GM23338 (cell line): ENCODE results near the gene FHIT. TPM values are rescaled to one million over a fixed set of nuclear protein-coding genes. Genes with fewer than 3 reads are reported as not detected.

Experiments
- ATAC-seq: fragments of 200-7000 bp; cut with Tn5 transposase; 3 replicates; pipeline ENCODE4 v1.9.1; 2020
- DNase-seq: peaks from one replicate; pipeline ENCODE4 v3.0.0-alpha.2; 2015; ENCODE audit warnings: low spot score
- H2AFZ ChIP-seq: fragments of 200-600 bp; sonication (generic); 2 replicates; pipeline ENCODE4 v1.8.0; 2016; ENCODE audit warnings: antibody characterized with exemption, mild to moderate bottlenecking, moderate library complexity
- H3F3A ChIP-seq: fragments of 200-600 bp; sonication (generic); replicated peaks from 2 replicates; pipeline ENCODE4 v1.8.0; 2017; ENCODE audit warnings: antibody characterized with exemption, mixed run types, low read depth
- H3K27ac ChIP-seq: fragments of 200-600 bp; sonication (generic); 2 replicates; pipeline ENCODE4 v1.6.1; 2016; ENCODE audit warnings: low read depth
- H3K27me3 ChIP-seq: fragments of 200-600 bp; sonication (generic); 2 replicates; pipeline ENCODE4 v1.8.0; 2016; ENCODE audit warnings: mild to moderate bottlenecking, mixed run types, moderate library complexity; ENCODE audit not compliant: insufficient read depth
- H3K36me3 ChIP-seq: fragments of 200-600 bp; sonication (generic); 2 replicates; pipeline ENCODE4 v1.8.0; 2016; ENCODE audit warnings: mild to moderate bottlenecking; ENCODE audit not compliant: insufficient read depth
- H3K4me1 ChIP-seq: fragments of 200-600 bp; sonication (generic); 2 replicates; pipeline ENCODE4 v1.8.0; 2016; ENCODE audit warnings: mild to moderate bottlenecking, moderate library complexity; ENCODE audit not compliant: insufficient read depth
- H3K4me2 ChIP-seq: fragments of 200-600 bp; sonication (generic); 2 replicates; pipeline ENCODE4 v1.7.1; 2017; ENCODE audit warnings: mixed run types
- H3K4me3 ChIP-seq: fragments of 200-600 bp; sonication (generic); 2 replicates; pipeline ENCODE4 v1.6.1; 2016; ENCODE audit warnings: mixed run types
- H3K79me2 ChIP-seq: fragments of 200-600 bp; sonication (generic); replicated peaks from 2 replicates; pipeline ENCODE4 v1.8.0; 2017; ENCODE audit warnings: mild to moderate bottlenecking; ENCODE audit not compliant: insufficient read depth
- H3K9me2 ChIP-seq: fragments of 200-600 bp; sonication (generic); 2 replicates; pipeline ENCODE4 v1.8.0; 2017; ENCODE audit not compliant: insufficient read depth
- H4K20me1 ChIP-seq: fragments of 200-600 bp; sonication (generic); replicated peaks from 2 replicates; pipeline ENCODE4 v1.8.0; 2017; ENCODE audit warnings: mild to moderate bottlenecking; ENCODE audit not compliant: insufficient read depth
- H3K27ac Mint-ChIP-seq: 2 replicates; pipeline ENCODE4 v1.8.0; 2020; ENCODE audit warnings: inconsistent platforms, mild to moderate bottlenecking, moderate library complexity, mixed read lengths
- H3K27me3 Mint-ChIP-seq: 3 replicates; pipeline ENCODE4 v1.8.0; 2022; ENCODE audit warnings: low read depth, mild to moderate bottlenecking, moderate library complexity, mixed read lengths, inconsistent platforms; ENCODE audit not compliant: insufficient read depth, poor library complexity
- H3K36me3 Mint-ChIP-seq: 3 replicates; pipeline ENCODE4 v1.8.0; 2021; ENCODE audit warnings: low read depth, mild to moderate bottlenecking, inconsistent platforms, moderate library complexity, mixed read lengths
- H3K4me1 Mint-ChIP-seq: 3 replicates; pipeline ENCODE4 v1.8.0; 2020; ENCODE audit warnings: mild to moderate bottlenecking, inconsistent platforms, mixed read lengths
- H3K4me3 Mint-ChIP-seq: 3 replicates; pipeline ENCODE4 v1.8.0; 2021; ENCODE audit warnings: moderate library complexity, mild to moderate bottlenecking, inconsistent platforms, mixed read lengths
- H3K9me3 Mint-ChIP-seq: 3 replicates; pipeline ENCODE4 v1.8.0; 2020; ENCODE audit warnings: moderate library complexity, mild to moderate bottlenecking, inconsistent platforms, mixed read lengths
- CREB1 ChIP-seq: fragments of 250-450 bp; sonication (Bioruptor Pico); IDR thresholded peaks from 2 replicates; pipeline ENCODE4 v1.5.0; 2020; ENCODE audit warnings: low read depth, mild to moderate bottlenecking, moderate library complexity
- EZH2 ChIP-seq: fragments of 200-600 bp; sonication (generic); IDR thresholded peaks from one replicate; pipeline ENCODE4 v1.8.0; 2017; ENCODE audit warnings: antibody characterized with exemption, mild to moderate bottlenecking, low read depth; ENCODE audit not compliant: unreplicated experiment
- EZH2phosphoT487 ChIP-seq: fragments of 200-600 bp; sonication (generic); IDR thresholded peaks from one replicate; pipeline ENCODE4 v1.8.1; 2018; ENCODE audit warnings: antibody characterized with exemption; ENCODE audit not compliant: unreplicated experiment
- JUNB ChIP-seq: IDR thresholded peaks from one replicate; pipeline ENCODE4 v1.6.1; 2016; ENCODE audit warnings: antibody characterized with exemption; ENCODE audit not compliant: unreplicated experiment
- NANOG ChIP-seq: IDR thresholded peaks from 2 replicates; pipeline ENCODE4 v1.6.1; 2016; ENCODE audit warnings: antibody characterized with exemption, borderline replicate concordance
- POLR2AphosphoS5 ChIP-seq: IDR thresholded peaks from 2 replicates; pipeline ENCODE4 v1.6.1; 2016; ENCODE audit warnings: antibody characterized with exemption, low read depth
- STAT1 ChIP-seq: IDR thresholded peaks from one replicate; pipeline ENCODE4 v1.6.1; 2016; ENCODE audit warnings: antibody characterized with exemption; ENCODE audit not compliant: unreplicated experiment
- ZNF114 ChIP-seq: fragments of 250-450 bp; sonication (Bioruptor Pico); IDR thresholded peaks from 2 replicates; pipeline ENCODE4 v1.5.0; 2020; ENCODE audit warnings: mild to moderate bottlenecking, moderate library complexity
- ZNF331 ChIP-seq: fragments of 250-450 bp; sonication (Bioruptor Pico); IDR thresholded peaks from 2 replicates; pipeline ENCODE4 v1.5.0; 2020; ENCODE audit warnings: low read depth, mild to moderate bottlenecking, moderate library complexity
- polyA plus RNA-seq: library from polyadenylated mRNA; unstranded; fragments of >200 nt; fragmentation: Nextera tagmentation; extraction: Ambion mirVana; gene quantifications from 2 replicates; pipeline ENCODE4 v1.2.1, GENCODE V29; 2016
- total RNA-seq: library from RNA; depleted of rRNA; stranded (reverse); fragments of >200 nt; shearing (Covaris generic); gene quantifications from 2 replicates; pipeline ENCODE4 v1.2.3, GENCODE V29; 2014
- TF ChIP-seq, protein P1 (sequence below), 2 experiments: fragments of 200-600 bp in 1 of 2; sonication (generic) in 1 of 2; conservative IDR thresholded peaks; 2 replicates each; pipeline versions ENCODE4 v1.5.1 to v1.6.1; 2016 to 2017; ENCODE audit warnings: antibody characterized with exemption in 2 of 2, low read depth in 2 of 2, mild to moderate bottlenecking in 2 of 2, moderate library complexity in 1 of 2
- TF ChIP-seq, protein P2 (sequence below): IDR thresholded peaks from one replicate; pipeline ENCODE4 v1.6.1; 2018; ENCODE audit warnings: antibody characterized with exemption; ENCODE audit not compliant: unreplicated experiment
- TF ChIP-seq, protein P3 (sequence below): IDR thresholded peaks from 2 replicates; pipeline ENCODE4 v1.6.1; 2016; ENCODE audit warnings: antibody characterized with exemption

FHIT gene
- total and polyA plus RNA-seq, 2 experiments from 2014 or later, result 3.0 to 8.3 TPM

DNA sequence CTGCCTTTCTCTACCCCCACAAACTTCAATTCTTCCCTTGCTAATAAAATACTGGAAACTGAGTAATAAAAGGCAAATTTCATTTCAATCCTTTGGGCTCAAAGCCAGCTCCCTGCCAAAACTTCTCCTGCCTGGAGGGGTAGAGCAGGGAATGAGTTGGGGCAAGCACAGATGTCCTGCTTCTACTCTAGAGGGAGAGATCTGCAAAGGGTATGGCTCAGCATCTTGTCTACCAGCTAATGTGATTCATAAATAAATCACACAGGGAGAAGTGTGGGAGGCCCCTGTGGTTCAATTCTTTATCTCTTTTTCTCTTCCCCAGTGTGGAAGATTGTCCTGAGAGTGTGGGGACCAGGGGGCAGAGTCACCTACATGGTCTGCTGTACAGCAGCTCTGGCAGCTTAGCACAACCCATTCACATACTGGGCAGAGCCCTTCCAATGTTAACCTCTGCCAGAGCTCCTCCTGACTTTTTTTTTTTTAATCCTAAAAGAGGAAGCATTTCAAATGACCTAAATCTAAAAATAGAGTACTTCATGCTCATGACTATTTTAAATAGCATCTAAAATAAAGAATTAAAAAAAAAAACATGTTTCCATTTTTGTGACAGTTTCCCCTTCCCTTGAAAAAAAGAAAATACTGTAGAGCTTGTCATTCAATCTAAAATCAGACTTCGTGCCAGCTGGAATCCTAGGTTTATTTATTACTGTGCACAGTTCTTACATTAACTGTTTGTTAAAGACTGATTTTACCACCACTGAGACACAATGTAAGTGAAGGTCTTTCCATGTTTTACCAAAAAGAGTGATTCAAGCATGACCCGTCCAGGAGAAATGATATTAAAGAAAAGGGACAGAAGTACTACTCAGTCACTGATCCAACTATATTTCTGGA lies 1117.7 kb downstream of the FHIT start:
- no peak overlapping the region for H2AFZ ChIP-seq
- H4K20me1 ChIP-seq, result no peaks in the 10 kb centered on the region
- H3K27me3 Mint-ChIP-seq, result peaks cover 1% of the 10 kb centered on the region
- H3K79me2 ChIP-seq, result no peaks in the 10 kb centered on the region
- H3K4me1 Mint-ChIP-seq, result peaks cover 9% of the 10 kb centered on the region; the same call in 2 of the 3 replicates
- H3K36me3 Mint-ChIP-seq, result no peaks in the 10 kb centered on the region
- no peak overlapping the region for H3K4me2 ChIP-seq
- peaks cover 7% of the 10 kb centered on the region; the same call in 1 of the 2 replicates for H3K9me2 ChIP-seq
- no peaks in the 10 kb centered on the region for H3K27me3 ChIP-seq
- no peak overlapping the region for H3K4me3 Mint-ChIP-seq
- TF ChIP-seq JUNB, result no peak
- TF ChIP-seq, protein P1, sequence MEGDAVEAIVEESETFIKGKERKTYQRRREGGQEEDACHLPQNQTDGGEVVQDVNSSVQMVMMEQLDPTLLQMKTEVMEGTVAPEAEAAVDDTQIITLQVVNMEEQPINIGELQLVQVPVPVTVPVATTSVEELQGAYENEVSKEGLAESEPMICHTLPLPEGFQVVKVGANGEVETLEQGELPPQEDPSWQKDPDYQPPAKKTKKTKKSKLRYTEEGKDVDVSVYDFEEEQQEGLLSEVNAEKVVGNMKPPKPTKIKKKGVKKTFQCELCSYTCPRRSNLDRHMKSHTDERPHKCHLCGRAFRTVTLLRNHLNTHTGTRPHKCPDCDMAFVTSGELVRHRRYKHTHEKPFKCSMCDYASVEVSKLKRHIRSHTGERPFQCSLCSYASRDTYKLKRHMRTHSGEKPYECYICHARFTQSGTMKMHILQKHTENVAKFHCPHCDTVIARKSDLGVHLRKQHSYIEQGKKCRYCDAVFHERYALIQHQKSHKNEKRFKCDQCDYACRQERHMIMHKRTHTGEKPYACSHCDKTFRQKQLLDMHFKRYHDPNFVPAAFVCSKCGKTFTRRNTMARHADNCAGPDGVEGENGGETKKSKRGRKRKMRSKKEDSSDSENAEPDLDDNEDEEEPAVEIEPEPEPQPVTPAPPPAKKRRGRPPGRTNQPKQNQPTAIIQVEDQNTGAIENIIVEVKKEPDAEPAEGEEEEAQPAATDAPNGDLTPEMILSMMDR (conservative IDR thresholded peaks at IDR 0.05; ENCODE audit: low read depth in 2 of 2), result no peak
- no peak overlapping the region for H3K27ac Mint-ChIP-seq
- H3K4me1 ChIP-seq, result no peaks in the 10 kb centered on the region
- DNase-seq, result no peak
- no peak for ATAC-seq
- H3K27ac ChIP-seq, result no peak overlapping the region
- H3K36me3 ChIP-seq, result no peaks in the 10 kb centered on the region
- no peaks in the 10 kb centered on the region for H3K9me3 Mint-ChIP-seq
- no peak overlapping the region for H3K4me3 ChIP-seq
- no peaks in the 10 kb centered on the region for H3F3A ChIP-seq

DNA sequence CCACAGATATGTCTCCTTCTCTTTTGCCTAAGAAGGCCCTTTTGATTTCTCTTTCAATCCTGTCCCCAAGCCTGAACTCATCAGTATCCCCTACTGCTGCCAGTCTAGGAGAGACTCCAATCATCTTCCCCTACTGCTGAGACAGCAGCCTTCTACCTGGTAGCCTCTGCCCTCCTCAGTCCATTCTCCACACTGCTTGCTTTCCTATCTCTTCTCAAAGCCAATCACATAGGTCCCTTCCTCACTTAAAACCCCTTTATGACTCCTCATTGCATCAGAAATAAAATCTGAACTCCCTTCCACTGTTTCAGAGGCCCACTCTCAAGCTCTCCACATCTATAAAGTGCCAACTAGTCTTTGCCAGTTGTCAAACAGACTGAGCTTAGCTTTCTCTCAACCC lies 1119.6 kb downstream of the FHIT start:
- ATAC-seq, result no peak
- Histone ChIP-seq H3F3A (no peaks in the 10 kb centered on the region), H4K20me1 (no peaks in the 10 kb centered on the region), H3K4me1 (no peaks in the 10 kb centered on the region), H2AFZ (no peak overlapping the region), H3K36me3 (no peaks in the 10 kb centered on the region), H3K27me3 (no peaks in the 10 kb centered on the region), H3K4me3 (no peak overlapping the region), H3K27ac (no peak overlapping the region), H3K9me2 (no peaks in the 10 kb centered on the region), H3K79me2 (no peaks in the 10 kb centered on the region), H3K4me2 (no peak overlapping the region)
- H3K4me1 Mint-ChIP-seq, result peaks cover 9% of the 10 kb centered on the region; the same call in 2 of the 3 replicates
- DNase-seq, result no peak
- H3K36me3 Mint-ChIP-seq, result no peaks in the 10 kb centered on the region
- H3K4me3 Mint-ChIP-seq, result no peak overlapping the region
- no peaks in the 10 kb centered on the region for H3K27me3 Mint-ChIP-seq
- no peak overlapping the region for H3K27ac Mint-ChIP-seq
- H3K9me3 Mint-ChIP-seq, result no peaks in the 10 kb centered on the region
- TF ChIP-seq, protein P2, sequence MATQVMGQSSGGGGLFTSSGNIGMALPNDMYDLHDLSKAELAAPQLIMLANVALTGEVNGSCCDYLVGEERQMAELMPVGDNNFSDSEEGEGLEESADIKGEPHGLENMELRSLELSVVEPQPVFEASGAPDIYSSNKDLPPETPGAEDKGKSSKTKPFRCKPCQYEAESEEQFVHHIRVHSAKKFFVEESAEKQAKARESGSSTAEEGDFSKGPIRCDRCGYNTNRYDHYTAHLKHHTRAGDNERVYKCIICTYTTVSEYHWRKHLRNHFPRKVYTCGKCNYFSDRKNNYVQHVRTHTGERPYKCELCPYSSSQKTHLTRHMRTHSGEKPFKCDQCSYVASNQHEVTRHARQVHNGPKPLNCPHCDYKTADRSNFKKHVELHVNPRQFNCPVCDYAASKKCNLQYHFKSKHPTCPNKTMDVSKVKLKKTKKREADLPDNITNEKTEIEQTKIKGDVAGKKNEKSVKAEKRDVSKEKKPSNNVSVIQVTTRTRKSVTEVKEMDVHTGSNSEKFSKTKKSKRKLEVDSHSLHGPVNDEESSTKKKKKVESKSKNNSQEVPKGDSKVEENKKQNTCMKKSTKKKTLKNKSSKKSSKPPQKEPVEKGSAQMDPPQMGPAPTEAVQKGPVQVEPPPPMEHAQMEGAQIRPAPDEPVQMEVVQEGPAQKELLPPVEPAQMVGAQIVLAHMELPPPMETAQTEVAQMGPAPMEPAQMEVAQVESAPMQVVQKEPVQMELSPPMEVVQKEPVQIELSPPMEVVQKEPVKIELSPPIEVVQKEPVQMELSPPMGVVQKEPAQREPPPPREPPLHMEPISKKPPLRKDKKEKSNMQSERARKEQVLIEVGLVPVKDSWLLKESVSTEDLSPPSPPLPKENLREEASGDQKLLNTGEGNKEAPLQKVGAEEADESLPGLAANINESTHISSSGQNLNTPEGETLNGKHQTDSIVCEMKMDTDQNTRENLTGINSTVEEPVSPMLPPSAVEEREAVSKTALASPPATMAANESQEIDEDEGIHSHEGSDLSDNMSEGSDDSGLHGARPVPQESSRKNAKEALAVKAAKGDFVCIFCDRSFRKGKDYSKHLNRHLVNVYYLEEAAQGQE, result no peak
- TF ChIP-seq POLR2AphosphoS5 (no peak), ZNF114 (CRISPR knock-in tag) (no peak), STAT1 (no peak), CREB1 (CRISPR knock-in tag) (no peak), NANOG (no peak), EZH2phosphoT487 (no peak), ZNF331 (CRISPR knock-in tag) (no peak), EZH2 (no peak)
- TF ChIP-seq, protein P3, sequence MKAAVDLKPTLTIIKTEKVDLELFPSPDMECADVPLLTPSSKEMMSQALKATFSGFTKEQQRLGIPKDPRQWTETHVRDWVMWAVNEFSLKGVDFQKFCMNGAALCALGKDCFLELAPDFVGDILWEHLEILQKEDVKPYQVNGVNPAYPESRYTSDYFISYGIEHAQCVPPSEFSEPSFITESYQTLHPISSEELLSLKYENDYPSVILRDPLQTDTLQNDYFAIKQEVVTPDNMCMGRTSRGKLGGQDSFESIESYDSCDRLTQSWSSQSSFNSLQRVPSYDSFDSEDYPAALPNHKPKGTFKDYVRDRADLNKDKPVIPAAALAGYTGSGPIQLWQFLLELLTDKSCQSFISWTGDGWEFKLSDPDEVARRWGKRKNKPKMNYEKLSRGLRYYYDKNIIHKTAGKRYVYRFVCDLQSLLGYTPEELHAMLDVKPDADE, result no peak
- TF ChIP-seq, protein P1 (conservative IDR thresholded peaks at IDR 0.05; ENCODE audit: low read depth in 2 of 2), result no peak
